ENCODE results near the gene TEX261. TPM values are rescaled to one million over a fixed set of nuclear protein-coding genes. Genes with fewer than 3 reads are reported as not detected.

Gene TEX261
- total RNA-seq, 4 donors from 2014 or later = 36.1 to 38.7 (median 37.0) TPM

DNA sequence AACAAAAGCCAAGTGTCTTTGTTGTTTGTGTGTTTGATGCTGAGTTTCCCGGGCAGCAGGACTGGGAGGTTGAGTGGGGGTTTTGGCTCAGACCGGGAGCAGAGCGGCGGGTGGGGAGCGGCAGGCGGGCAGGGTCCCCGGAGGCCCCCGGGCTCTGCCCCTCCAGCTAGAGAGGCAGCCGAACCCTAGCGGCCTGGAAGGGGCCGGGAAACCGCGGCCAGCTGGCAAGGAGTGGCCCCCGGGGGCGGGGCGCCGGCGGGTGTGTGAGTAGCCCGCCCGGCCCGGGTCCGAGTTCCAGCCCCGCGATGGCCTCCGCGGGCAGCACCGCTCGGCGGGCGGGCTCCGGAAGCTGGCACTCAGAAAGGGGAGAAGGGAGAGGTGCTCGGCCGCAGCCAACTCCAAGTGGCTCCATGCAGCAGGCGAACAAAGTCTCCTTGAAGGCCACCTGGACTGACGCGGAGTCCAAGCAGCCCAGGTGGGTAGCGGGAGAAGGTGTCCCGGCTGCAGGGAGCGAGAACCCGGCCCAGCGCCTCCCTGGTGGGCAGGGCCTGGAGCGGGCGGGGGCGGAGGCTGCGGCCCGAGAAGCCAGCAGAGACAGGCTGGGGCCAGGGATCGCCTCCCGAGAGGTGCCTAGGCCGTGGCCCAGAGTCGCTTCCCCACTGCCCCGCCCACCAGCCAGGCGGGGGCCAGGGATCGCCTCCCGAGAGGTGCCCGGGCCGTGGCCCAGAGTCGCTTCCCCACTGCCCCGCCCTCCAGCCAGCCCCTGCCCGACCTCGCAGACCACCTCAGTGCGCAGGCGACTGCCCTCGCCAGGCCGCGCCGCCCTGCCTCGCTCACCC is 16.1 kb downstream of the TEX261 start, which contains the start of gene ANKRD53:
Gene ANKRD53 (plus strand): TSS at position 290 of the 839 bp plus-strand sequence. CDS start 16 bp downstream, at position 306.
- DNase-seq (ENCODE audit: low spot score in 2 of 2) = peak in 1 of 2 donors; percentile 18

DNA sequence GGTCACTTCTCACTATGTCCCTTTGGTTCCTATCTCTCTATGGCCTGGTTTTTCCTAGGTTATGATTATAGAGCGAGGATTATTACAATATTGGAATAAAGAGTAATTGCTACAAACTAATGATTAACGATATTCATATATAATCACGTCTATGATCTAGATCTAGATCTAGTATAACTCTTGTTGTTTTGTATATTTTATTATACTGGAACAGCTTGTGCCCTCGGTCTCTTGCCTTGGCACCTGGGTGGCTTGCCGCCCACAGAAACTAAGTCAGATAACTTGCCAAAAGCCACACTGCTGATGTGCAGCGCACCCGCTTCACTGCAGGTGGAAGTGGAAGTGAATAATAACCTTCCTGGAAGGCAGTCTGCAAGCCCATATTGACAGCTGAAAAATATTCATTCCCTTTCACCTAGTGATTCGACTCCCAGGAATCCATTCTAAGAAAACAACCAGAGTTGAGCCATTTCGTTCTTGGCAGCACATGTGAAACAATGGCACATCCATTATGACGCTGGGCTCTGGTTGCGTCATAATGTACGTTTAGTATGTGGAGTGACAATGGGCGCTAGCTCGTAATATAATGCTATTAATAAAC is 17.0 kb downstream of the TEX261 start:
- H3K27me3 ChIP-seq = no peaks in the 10 kb centered on the region
- DNase-seq (ENCODE audit: low spot score in 2 of 2) = peak; percentile 32 to 48
- TF ChIP-seq, protein P1, sequence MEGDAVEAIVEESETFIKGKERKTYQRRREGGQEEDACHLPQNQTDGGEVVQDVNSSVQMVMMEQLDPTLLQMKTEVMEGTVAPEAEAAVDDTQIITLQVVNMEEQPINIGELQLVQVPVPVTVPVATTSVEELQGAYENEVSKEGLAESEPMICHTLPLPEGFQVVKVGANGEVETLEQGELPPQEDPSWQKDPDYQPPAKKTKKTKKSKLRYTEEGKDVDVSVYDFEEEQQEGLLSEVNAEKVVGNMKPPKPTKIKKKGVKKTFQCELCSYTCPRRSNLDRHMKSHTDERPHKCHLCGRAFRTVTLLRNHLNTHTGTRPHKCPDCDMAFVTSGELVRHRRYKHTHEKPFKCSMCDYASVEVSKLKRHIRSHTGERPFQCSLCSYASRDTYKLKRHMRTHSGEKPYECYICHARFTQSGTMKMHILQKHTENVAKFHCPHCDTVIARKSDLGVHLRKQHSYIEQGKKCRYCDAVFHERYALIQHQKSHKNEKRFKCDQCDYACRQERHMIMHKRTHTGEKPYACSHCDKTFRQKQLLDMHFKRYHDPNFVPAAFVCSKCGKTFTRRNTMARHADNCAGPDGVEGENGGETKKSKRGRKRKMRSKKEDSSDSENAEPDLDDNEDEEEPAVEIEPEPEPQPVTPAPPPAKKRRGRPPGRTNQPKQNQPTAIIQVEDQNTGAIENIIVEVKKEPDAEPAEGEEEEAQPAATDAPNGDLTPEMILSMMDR (IDR thresholded peaks at IDR 0.05) = no peak
- peak in 1 of 2 donors; percentile 44 for TF ChIP-seq EP300 (IDR thresholded peaks at IDR 0.05)
- TF ChIP-seq POLR2A (IDR thresholded peaks at IDR 0.05) = peak in 1 of 2 donors; percentile 12
- peak overlapping the region; percentile 48 to 83 (median 54) for H3K4me3 ChIP-seq
- peaks cover 0 to 9% (median 0%) of the 10 kb centered on the region in 3 donors for H3K36me3 ChIP-seq
- H3K27ac ChIP-seq = peak overlapping the region; percentile 81 to 90 (median 88)
- H3K4me1 ChIP-seq = peaks cover 0 to 27% (median 11%) of the 10 kb centered on the region in 4 donors
- no peaks in the 10 kb centered on the region for H3K9me3 ChIP-seq
- 21 to 25% methylated on average over 14 of the region's 14 CpGs for WGBS, 2 donors

More for the DNA sequence above, 16.1 kb downstream of the TEX261 start, which contains the start of gene ANKRD53:
- Histone ChIP-seq H3K4me3 (peak within 1 kb of the TSS; percentile 48 to 83 (median 54)), H3K36me3 (peaks cover 0 to 16% (median 0%) of the 10 kb centered on the region in 3 donors), H3K27ac (peak within 1 kb of the TSS; percentile 82 to 90 (median 88)), H3K4me1 (peaks cover 0 to 27% (median 11%) of the 10 kb centered on the region in 4 donors), H3K9me3 (no peaks in the 10 kb centered on the region), H3K27me3 (no peaks in the 10 kb centered on the region)
- WGBS, 2 donors = 1 to 7% methylated on average over 9 to 49 of the region's 67 CpGs
- no peak for TF ChIP-seq POLR2A (IDR thresholded peaks at IDR 0.05)
- TF ChIP-seq EP300 (IDR thresholded peaks at IDR 0.05) = no peak
- TF ChIP-seq, protein P1 (IDR thresholded peaks at IDR 0.05) = no peak

DNA sequence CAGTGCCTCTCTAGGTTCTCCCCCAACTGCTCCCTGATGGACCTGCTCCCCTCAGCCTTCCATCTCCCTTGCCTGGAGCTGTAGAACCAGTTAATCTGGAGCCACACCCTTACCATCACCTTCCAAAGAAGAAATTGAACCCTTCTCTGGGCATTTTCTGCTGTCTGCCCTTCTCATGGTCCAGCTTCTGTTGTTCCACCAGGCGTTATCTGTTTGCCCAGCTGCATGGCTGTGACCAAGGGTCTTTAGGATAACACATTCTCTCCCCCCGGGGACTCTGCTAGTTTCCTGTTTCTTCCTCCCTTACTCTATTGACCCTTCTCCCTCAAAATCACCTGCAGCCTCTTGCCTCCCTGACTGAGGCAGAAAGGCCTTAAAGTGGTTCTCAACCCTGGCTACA is 19.4 kb downstream of the TEX261 start:
- H3K9me3 ChIP-seq = no peaks in the 10 kb centered on the region
- DNase-seq (ENCODE audit: low spot score in 2 of 2) = no peak
- H3K4me1 ChIP-seq = peaks cover 0 to 27% (median 11%) of the 10 kb centered on the region in 4 donors
- no peak overlapping the region for H3K4me3 ChIP-seq
- TF ChIP-seq POLR2A (IDR thresholded peaks at IDR 0.05) (no peak), EP300 (IDR thresholded peaks at IDR 0.05) (no peak)
- TF ChIP-seq, protein P1 (IDR thresholded peaks at IDR 0.05) = no peak
- WGBS, 2 donors = 90 to 93% methylated on average over 2 of the region's 2 CpGs
- no peak overlapping the region for H3K27ac ChIP-seq
- no peaks in the 10 kb centered on the region for H3K36me3 ChIP-seq
- no peaks in the 10 kb centered on the region for H3K27me3 ChIP-seq

DNA sequence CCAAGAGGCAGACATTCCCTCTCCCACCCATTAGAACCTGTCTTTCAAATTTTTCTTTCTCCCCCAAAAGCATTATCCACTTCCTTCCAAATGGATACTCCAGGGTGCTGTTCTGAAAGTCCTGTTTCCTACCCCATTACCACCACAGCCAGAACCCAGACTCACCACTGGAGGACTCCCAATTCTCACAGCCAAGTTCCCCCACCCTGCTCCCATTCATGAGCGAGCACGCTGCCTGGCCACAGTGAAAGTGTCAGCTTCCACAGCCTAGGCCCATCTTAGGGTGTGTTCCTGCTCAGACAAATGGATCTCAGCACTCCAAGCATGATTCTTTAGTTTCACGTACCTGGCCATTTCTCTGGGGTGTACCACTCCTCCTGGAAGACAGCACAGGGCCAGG is 20.1 kb downstream of the TEX261 start:
- Histone ChIP-seq H3K4me3 (no peak overlapping the region), H3K27ac (no peak overlapping the region), H3K36me3 (no peaks in the 10 kb centered on the region), H3K27me3 (no peaks in the 10 kb centered on the region), H3K4me1 (peaks cover 0 to 27% (median 11%) of the 10 kb centered on the region in 4 donors), H3K9me3 (no peaks in the 10 kb centered on the region)
- TF ChIP-seq POLR2A (IDR thresholded peaks at IDR 0.05) (no peak), EP300 (IDR thresholded peaks at IDR 0.05) (no peak)
- TF ChIP-seq, protein P1 (IDR thresholded peaks at IDR 0.05) = no peak
- no peak for DNase-seq (ENCODE audit: low spot score in 2 of 2)
- WGBS, 2 donors = 92 to 98% methylated on average over 3 of the region's 3 CpGs
